GDM1 (cell line): ENCODE data around the gene LRRK1.

Experiments
- DNase-seq: peaks from one replicate; lab custom pipeline; 2025; lab: John Stamatoyannopoulos, UW

Gene LRRK1

GRCh38 chr15:100939791-100940190 is 20.6 kb downstream of the LRRK1 start:
- no peak for DNase-seq

GRCh38 chr15:100940767-100941379 is 21.7 kb downstream of the LRRK1 start:
- DNase-seq: no peak

GRCh38 chr15:100941536-100941935 is 22.4 kb downstream of the LRRK1 start:
- DNase-seq: no peak

- DNase-seq: no peak
Observed at GRCh38 chr15:100942656-100943425, 23.7 kb downstream of the LRRK1 start.

- no peak for DNase-seq
Observed at GRCh38 chr15:100944244-100944895, 25.2 kb downstream of the LRRK1 start.

- no peak for DNase-seq
Observed at GRCh38 chr15:100944986-100945385, 25.8 kb downstream of the LRRK1 start.

- no peak for DNase-seq
Observed at GRCh38 chr15:100947760-100948429, 28.7 kb downstream of the LRRK1 start.

- DNase-seq: no peak
Observed at GRCh38 chr15:100948430-100948762, 29.2 kb downstream of the LRRK1 start.

GRCh38 chr15:100949691-100950090 is 30.5 kb downstream of the LRRK1 start:
- no peak for DNase-seq

GRCh38 chr15:100951965-100952364 is 32.8 kb downstream of the LRRK1 start:
- no peak for DNase-seq

- no peak for DNase-seq
Observed at GRCh38 chr15:100952566-100952965, 33.4 kb downstream of the LRRK1 start.

- DNase-seq: no peak
Observed at GRCh38 chr15:100958326-100959065, 39.3 kb downstream of the LRRK1 start.

- DNase-seq: no peak
Observed at GRCh38 chr15:100959066-100960050, 40.2 kb downstream of the LRRK1 start.

GRCh38 chr15:100966997-100967396 is 47.8 kb downstream of the LRRK1 start:
- DNase-seq: no peak

GRCh38 chr15:100968050-100968966 is 49.2 kb downstream of the LRRK1 start:
- DNase-seq: no peak

- DNase-seq: no peak
Observed at GRCh38 chr15:100972975-100973350, 53.8 kb downstream of the LRRK1 start.

GRCh38 chr15:100973351-100974111 is 54.4 kb downstream of the LRRK1 start:
- no peak for DNase-seq

- DNase-seq: no peak
Observed at GRCh38 chr15:100975043-100975442, 55.9 kb downstream of the LRRK1 start.
